H1 (cell line): ENCODE measurements around the gene CD37. TPM values are rescaled to one million over a fixed set of nuclear protein-coding genes. Genes with fewer than 3 reads are reported as not detected.

Source experiments
- GTF2F1 ChIP-seq: IDR thresholded peaks from 2 replicates; pipeline ENCODE4 v1.6.1; 2012; ENCODE audit warnings: low read depth, low read length, improper control_type of control experiment, borderline replicate concordance
- SIX5 ChIP-seq: IDR thresholded peaks from 2 replicates; pipeline ENCODE4 v1.6.1; 2011; ENCODE audit warnings: mild to moderate bottlenecking, low read depth, low read length
- TBP ChIP-seq: IDR thresholded peaks from 2 replicates; pipeline ENCODE4 v1.6.1; 2011; ENCODE audit warnings: low read depth, low read length, improper control_type of control experiment
- polyA plus RNA-seq, 7 experiments: library from polyadenylated mRNA; depleted of rRNA in 3 of 7; stranded (reverse) in 5 of 7; unstranded in 2 of 7; fragments of >200 nt in 5 of 7; fragments of 200-250 nt in 2 of 7; gene quantifications; 1 replicate in 5 of 7; 2 replicates in 1 of 7; 4 replicates in 1 of 7; pipeline versions ENCODE4 v1.2.1 to v1.2.3, GENCODE V29; 2011 to 2013; ENCODE audit warnings: missing spikeins in 2 of 7, mixed read lengths in 2 of 7
- total RNA-seq: library from RNA; stranded (reverse); fragmentation: NEBNext Ultra II Directional; extraction: Animal tissue kit (Norgen Biotek cat#: 25700); gene quantifications from 2 replicates; pipeline ENCODE4 v1.2.1, GENCODE V29; 2021

The CD37 gene
- total and polyA plus RNA-seq, 2 of the 8 experiments (the other 6 are each of a cell fraction or from before 2014, with no cell fraction given) = not detected

- TF ChIP-seq GTF2F1 (no peak), SIX5 (no peak), TBP (no peak)
Measured at GRCh38 chr19:49344505-49345423, 9.6 kb downstream of the CD37 start (continued).
